Skeletal muscle satellite cell (primary cell): ENCODE results near the gene ABCA5.
"Not testable (repeated sequence)": the region's sequence is repeated elsewhere in the genome, so short reads cannot be mapped to it uniquely, and the experiment has no call there.

Experiments
- H3K27me3 ChIP-seq: 2 replicates; pipeline ENCODE4 v1.7.0; 2013; ENCODE audit warnings: low read length; ENCODE audit not compliant: control insufficient read depth, insufficient read depth
- H3K36me3 ChIP-seq: 2 replicates; pipeline ENCODE4 v1.7.0; 2013; ENCODE audit warnings: mild to moderate bottlenecking, control low read depth, low read length; ENCODE audit not compliant: insufficient read depth
- H3K4me1 ChIP-seq: 2 replicates; pipeline ENCODE4 v1.7.0; 2013; ENCODE audit warnings: low read length; ENCODE audit not compliant: control insufficient read depth, insufficient read depth
- H3K4me2 ChIP-seq: 2 replicates; pipeline ENCODE4 v1.7.0; 2013; ENCODE audit warnings: mild to moderate bottlenecking, low read length
- H3K4me3 ChIP-seq: 2 replicates; pipeline ENCODE4 v1.7.0; 2013; ENCODE audit warnings: low read length
- H3K9ac ChIP-seq: 2 replicates; pipeline ENCODE4 v1.7.0; 2013; ENCODE audit warnings: mild to moderate bottlenecking, low read depth, low read length, moderate library complexity
- H3K9me3 ChIP-seq: replicated peaks from 2 replicates; pipeline ENCODE4 v1.7.0; 2013; ENCODE audit warnings: mild to moderate bottlenecking, control low read depth, low read length

The ABCA5 gene

GRCh38 chr17:69228018-69228417 lies 98.9 kb downstream of the ABCA5 start:
- H3K36me3 ChIP-seq: no peaks in the 10 kb centered on the region
- H3K4me1 ChIP-seq: no peaks in the 10 kb centered on the region
- no peak overlapping the region for H3K4me3 ChIP-seq
- H3K9ac ChIP-seq: no peak overlapping the region
- H3K4me2 ChIP-seq: no peak overlapping the region
- H3K27me3 ChIP-seq: no peaks in the 10 kb centered on the region
- no peaks in the 10 kb centered on the region for H3K9me3 ChIP-seq

GRCh38 chr17:69227541-69227940 lies 99.4 kb downstream of the ABCA5 start:
- Histone ChIP-seq H3K9ac (no peak overlapping the region), H3K4me2 (no peak overlapping the region), H3K4me3 (no peak overlapping the region), H3K27me3 (no peaks in the 10 kb centered on the region), H3K36me3 (no peaks in the 10 kb centered on the region), H3K4me1 (no peaks in the 10 kb centered on the region), H3K9me3 (no peaks in the 10 kb centered on the region)

- no peaks in the 10 kb centered on the region for H3K9me3 ChIP-seq
- no peak overlapping the region for H3K4me3 ChIP-seq
- H3K36me3 ChIP-seq: no peaks in the 10 kb centered on the region
- no peak overlapping the region for H3K4me2 ChIP-seq
- no peaks in the 10 kb centered on the region for H3K27me3 ChIP-seq
- H3K9ac ChIP-seq: no peak overlapping the region
- no peaks in the 10 kb centered on the region for H3K4me1 ChIP-seq
Observed at GRCh38 chr17:69223809-69224208, 103.1 kb downstream of the ABCA5 start.

GRCh38 chr17:69222707-69223258 lies 104.2 kb downstream of the ABCA5 start:
- no peaks in the 10 kb centered on the region for H3K36me3 ChIP-seq
- no peak overlapping the region for H3K4me2 ChIP-seq
- H3K4me1 ChIP-seq: no peaks in the 10 kb centered on the region
- no peak overlapping the region for H3K9ac ChIP-seq
- no peaks in the 10 kb centered on the region for H3K9me3 ChIP-seq
- no peak overlapping the region for H3K4me3 ChIP-seq
- no peaks in the 10 kb centered on the region for H3K27me3 ChIP-seq

GRCh38 chr17:69220098-69220497 lies 106.8 kb downstream of the ABCA5 start:
- H3K9ac ChIP-seq: no peak overlapping the region

GRCh38 chr17:69218986-69219385 lies 107.9 kb downstream of the ABCA5 start:
- Histone ChIP-seq H3K36me3 (no peaks in the 10 kb centered on the region), H3K9ac (no peak overlapping the region), H3K9me3 (no peaks in the 10 kb centered on the region), H3K4me2 (no peak overlapping the region), H3K27me3 (no peaks in the 10 kb centered on the region), H3K4me1 (no peaks in the 10 kb centered on the region), H3K4me3 (no peak overlapping the region)

More at GRCh38 chr17:69220098-69220497, 106.8 kb downstream of the ABCA5 start:
- Histone ChIP-seq H3K4me3 (no peak overlapping the region), H3K27me3 (no peaks in the 10 kb centered on the region), H3K36me3 (no peaks in the 10 kb centered on the region), H3K9me3 (no peaks in the 10 kb centered on the region), H3K4me2 (no peak overlapping the region), H3K4me1 (no peaks in the 10 kb centered on the region)

- Histone ChIP-seq H3K4me2 (no peak overlapping the region), H3K4me1 (no peaks in the 10 kb centered on the region), H3K4me3 (no peak overlapping the region), H3K36me3 (no peaks in the 10 kb centered on the region), H3K9ac (no peak overlapping the region), H3K9me3 (no peaks in the 10 kb centered on the region), H3K27me3 (no peaks in the 10 kb centered on the region)
Observed at GRCh38 chr17:69213059-69213813, 113.7 kb downstream of the ABCA5 start.

- H3K4me2 ChIP-seq: no peak overlapping the region
- no peak overlapping the region for H3K9ac ChIP-seq
- no peaks in the 10 kb centered on the region for H3K4me1 ChIP-seq
- no peaks in the 10 kb centered on the region for H3K36me3 ChIP-seq
- no peak overlapping the region for H3K4me3 ChIP-seq
- H3K9me3 ChIP-seq: no peaks in the 10 kb centered on the region
- H3K27me3 ChIP-seq: no peaks in the 10 kb centered on the region
Observed at GRCh38 chr17:69208640-69209039, 118.3 kb downstream of the ABCA5 start.

GRCh38 chr17:69207151-69207550 lies 119.8 kb downstream of the ABCA5 start:
- no peak overlapping the region for H3K4me2 ChIP-seq
- no peaks in the 10 kb centered on the region for H3K4me1 ChIP-seq
- H3K4me3 ChIP-seq: no peak overlapping the region
- H3K9me3 ChIP-seq: no peaks in the 10 kb centered on the region
- H3K27me3 ChIP-seq: no peaks in the 10 kb centered on the region
- no peak overlapping the region for H3K9ac ChIP-seq
- H3K36me3 ChIP-seq: no peaks in the 10 kb centered on the region

GRCh38 chr17:69198238-69198637 lies 128.7 kb downstream of the ABCA5 start:
- Histone ChIP-seq H3K4me1 (no peaks in the 10 kb centered on the region), H3K4me2 (no peak overlapping the region), H3K9me3 (no peaks in the 10 kb centered on the region), H3K9ac (no peak overlapping the region), H3K27me3 (no peaks in the 10 kb centered on the region), H3K4me3 (no peak overlapping the region), H3K36me3 (no peaks in the 10 kb centered on the region)

- not testable (repeated sequence) for H3K4me1 ChIP-seq, H3K9me3 ChIP-seq, H3K27me3 ChIP-seq, H3K4me2 ChIP-seq, H3K4me3 ChIP-seq, H3K9ac ChIP-seq, H3K36me3 ChIP-seq
Observed at GRCh38 chr17:69196105-69196653, 130.8 kb downstream of the ABCA5 start.
